Peyer's patch (tissue), 4 donors: ENCODE results near the gene DOCK1.

Experiments
- CTCF ChIP-seq, 6 experiments: fragments of 450-650 bp in 4 of 6; fragments of 200-600 bp in 2 of 6; sonication (generic) in 1 of 6; IDR thresholded peaks; one replicate each; pipeline ENCODE4 v1.5.1; 2017 to 2019; ENCODE audit warnings: antibody characterized with exemption in 6 of 6, mild to moderate bottlenecking in 3 of 6, moderate library complexity in 1 of 6
- POLR2A ChIP-seq, 2 donors: fragments of 450-650 bp; IDR thresholded peaks; one replicate each; pipeline ENCODE4 v1.5.1; 2017; ENCODE audit warnings: antibody characterized with exemption in 2 of 2, mild to moderate bottlenecking in 2 of 2, moderate library complexity in 2 of 2

GRCh38 chr10:127189226-127189625 is 284.0 kb downstream of the DOCK1 start:
- TF ChIP-seq CTCF (IDR thresholded peaks at IDR 0.05) (no peak), POLR2A (IDR thresholded peaks at IDR 0.05) (no peak)
